ENCODE results near the gene UROD.
A peak's percentile ranks its signal among the peaks of the same experiment; 100 is the strongest.

UROD gene

DNA sequence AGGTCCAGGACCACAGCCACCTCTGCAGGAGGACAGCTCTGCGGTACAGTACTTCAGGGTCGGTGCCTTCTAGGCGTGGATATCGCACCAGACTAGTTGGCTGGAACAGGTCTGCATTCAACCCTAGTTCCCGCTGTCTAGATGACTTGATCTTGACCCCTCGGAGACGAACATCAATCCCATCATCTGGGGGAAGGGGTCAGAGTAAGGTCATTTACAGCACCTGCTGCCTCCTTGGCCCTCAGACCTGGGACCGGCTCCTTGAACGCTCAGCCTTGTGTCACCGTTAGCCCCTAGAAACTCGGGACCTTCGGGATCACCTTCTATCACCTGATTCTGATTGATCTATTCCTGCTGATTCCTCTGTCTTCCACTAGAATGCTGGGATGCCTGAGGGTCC, 3.5 kb upstream of the UROD start:
- no peaks in the 10 kb centered on the region for H3K36me3 ChIP-seq (replicated peaks; ENCODE audit: insufficient read depth, low read length)

GRCh38 chr1:45009296-45009865, 2.7 kb upstream of the UROD start:
- Histone ChIP-seq H3K4me3 (ENCODE audit: low read length) (no peak overlapping the region), H3K9ac (ENCODE audit: low read length) (no peak overlapping the region), H3K4me2 (ENCODE audit: low read depth, low read length) (peak overlapping the region; percentile 65; the same call in 1 of the 2 replicates)

More for the DNA sequence above, 3.5 kb upstream of the UROD start:
- Histone ChIP-seq H2AFZ (ENCODE audit: low read length) (no peak overlapping the region), H3K4me1 (ENCODE audit: low read length) (peaks cover 11% of the 10 kb centered on the region), H3K79me2 (ENCODE audit: low read length) (peaks cover 30% of the 10 kb centered on the region), H3K27me3 (replicated peaks; ENCODE audit: insufficient read depth, low read length) (no peaks in the 10 kb centered on the region), H3K4me3 (ENCODE audit: low read length) (no peak overlapping the region), H3K4me2 (ENCODE audit: low read depth, low read length) (no peak overlapping the region), H4K20me1 (ENCODE audit: insufficient read depth, low read length) (no peaks in the 10 kb centered on the region), H3K9me2 (replicated peaks; ENCODE audit: insufficient read depth, low read length) (no peaks in the 10 kb centered on the region), H3K9ac (ENCODE audit: low read length) (no peak overlapping the region), H3K9me3 (replicated peaks; ENCODE audit: insufficient read depth, low read length) (no peaks in the 10 kb centered on the region), H3K27ac (ENCODE audit: low read length) (no peak overlapping the region), H3F3A (ENCODE audit: insufficient read depth, low read length) (peaks cover 10% of the 10 kb centered on the region; the same call in 1 of the 2 replicates)
- TF ChIP-seq EZH2 (optimal IDR thresholded peaks at IDR 0.05; ENCODE audit: low read depth, low read length) (no peak), CTCF (IDR thresholded peaks at IDR 0.05; ENCODE audit: low read length) (no peak), EZH2phosphoT487 (IDR thresholded peaks at IDR 0.05; ENCODE audit: low read length) (no peak)
- no peak for DNase-seq

DNA sequence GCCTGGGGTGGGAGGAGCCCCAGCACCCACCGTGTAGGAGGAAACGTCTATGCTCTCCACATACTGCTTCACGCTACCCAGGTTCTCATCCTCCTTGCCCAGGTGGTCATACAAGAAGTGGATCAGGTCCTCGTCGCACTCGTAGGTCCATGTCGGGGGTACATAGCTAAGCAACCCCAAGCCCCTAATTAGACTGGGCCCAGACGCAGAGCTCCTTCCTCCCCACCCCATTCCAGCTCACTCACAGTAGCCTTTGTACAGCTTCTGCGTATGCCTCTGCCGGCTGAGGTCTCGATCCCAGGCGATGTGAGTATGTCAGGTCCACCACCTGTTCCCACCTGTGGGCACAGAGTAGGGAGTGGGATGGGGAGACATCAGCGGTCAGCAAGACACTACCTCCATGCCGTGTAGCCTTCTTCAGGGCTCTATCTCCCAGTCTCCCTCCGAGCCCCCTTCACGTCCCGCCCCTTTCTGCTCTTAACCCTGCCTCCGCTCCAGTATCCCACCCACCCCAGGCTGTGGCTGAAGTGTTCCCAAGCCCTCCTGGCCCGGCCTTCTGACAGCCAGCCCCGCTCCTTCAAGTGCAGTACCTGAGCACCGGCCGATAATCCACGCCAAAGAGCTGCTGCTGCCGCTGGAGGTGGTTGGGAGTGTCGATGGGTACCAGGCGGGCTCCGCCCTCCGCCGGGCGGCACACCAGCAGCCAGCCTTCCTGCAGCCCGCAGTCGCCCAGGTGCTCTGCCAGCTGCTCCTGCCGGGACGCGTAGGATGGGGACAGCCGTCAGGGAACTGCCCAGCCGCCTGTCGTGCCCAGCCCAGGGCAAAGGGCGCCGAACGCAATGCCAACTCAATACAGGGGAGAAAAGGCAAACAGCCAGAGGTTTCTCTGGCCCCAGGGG, 1.8 kb upstream of the UROD start:
- DNase-seq: peak; percentile 57
- Histone ChIP-seq H3K27ac (ENCODE audit: low read length) (peak overlapping the region; percentile 36; the same call in 1 of the 2 replicates), H3K4me1 (ENCODE audit: low read length) (peaks cover 11% of the 10 kb centered on the region), H3K4me2 (ENCODE audit: low read depth, low read length) (peak overlapping the region; percentile 65), H2AFZ (ENCODE audit: low read length) (peak overlapping the region; percentile 97), H3K36me3 (replicated peaks; ENCODE audit: insufficient read depth, low read length) (no peaks in the 10 kb centered on the region), H3K79me2 (ENCODE audit: low read length) (peaks cover 31% of the 10 kb centered on the region), H3K9me3 (replicated peaks; ENCODE audit: insufficient read depth, low read length) (no peaks in the 10 kb centered on the region), H3K9me2 (replicated peaks; ENCODE audit: insufficient read depth, low read length) (no peaks in the 10 kb centered on the region), H3K4me3 (ENCODE audit: low read length) (peak overlapping the region; percentile 75), H3K9ac (ENCODE audit: low read length) (peak overlapping the region; percentile 41; the same call in 1 of the 2 replicates), H3F3A (ENCODE audit: insufficient read depth, low read length) (peaks cover 10% of the 10 kb centered on the region; the same call in 1 of the 2 replicates), H4K20me1 (ENCODE audit: insufficient read depth, low read length) (no peaks in the 10 kb centered on the region), H3K27me3 (replicated peaks; ENCODE audit: insufficient read depth, low read length) (no peaks in the 10 kb centered on the region)
- no peak for TF ChIP-seq EZH2 (optimal IDR thresholded peaks at IDR 0.05; ENCODE audit: low read depth, low read length)
- TF ChIP-seq EZH2phosphoT487 (IDR thresholded peaks at IDR 0.05; ENCODE audit: low read length): no peak
- TF ChIP-seq CTCF (IDR thresholded peaks at IDR 0.05; ENCODE audit: low read length): no peak

More at GRCh38 chr1:45009296-45009865, 2.7 kb upstream of the UROD start:
- no peaks in the 10 kb centered on the region for H3K9me3 ChIP-seq (replicated peaks; ENCODE audit: insufficient read depth, low read length)
- TF ChIP-seq EZH2phosphoT487 (IDR thresholded peaks at IDR 0.05; ENCODE audit: low read length): no peak
- no peak for TF ChIP-seq EZH2 (optimal IDR thresholded peaks at IDR 0.05; ENCODE audit: low read depth, low read length)
- TF ChIP-seq CTCF (IDR thresholded peaks at IDR 0.05; ENCODE audit: low read length): no peak
- peaks cover 11% of the 10 kb centered on the region for H3K4me1 ChIP-seq (ENCODE audit: low read length)
- no peaks in the 10 kb centered on the region for H3K9me2 ChIP-seq (replicated peaks; ENCODE audit: insufficient read depth, low read length)
- H3K36me3 ChIP-seq (replicated peaks; ENCODE audit: insufficient read depth, low read length): no peaks in the 10 kb centered on the region
- no peaks in the 10 kb centered on the region for H3K27me3 ChIP-seq (replicated peaks; ENCODE audit: insufficient read depth, low read length)
- H2AFZ ChIP-seq (ENCODE audit: low read length): no peak overlapping the region
- DNase-seq: no peak
- no peaks in the 10 kb centered on the region for H4K20me1 ChIP-seq (ENCODE audit: insufficient read depth, low read length)
- H3K27ac ChIP-seq (ENCODE audit: low read length): no peak overlapping the region
- peaks cover 31% of the 10 kb centered on the region for H3K79me2 ChIP-seq (ENCODE audit: low read length)
- H3F3A ChIP-seq (ENCODE audit: insufficient read depth, low read length): peaks cover 10% of the 10 kb centered on the region; the same call in 1 of the 2 replicates

All from MM.1S (cell line).